Ishikawa (cell line): ENCODE data around the gene PHF19.
A peak's percentile ranks its signal among the peaks of the same experiment; 100 is the strongest.

Experiments
- CEBPB ChIP-seq: IDR thresholded peaks from 2 replicates; pipeline ENCODE4 v1.6.1; 2012
- CREB1 ChIP-seq: IDR thresholded peaks from 2 replicates; pipeline ENCODE4 v1.6.1; 2012; ENCODE audit warnings: low read depth
- EGR1 ChIP-seq: IDR thresholded peaks from 2 replicates; pipeline ENCODE4 v1.6.1; 2012
- EP300 ChIP-seq: IDR thresholded peaks from 2 replicates; pipeline ENCODE4 v1.6.1; 2012; ENCODE audit warnings: borderline replicate concordance
- FOXM1 ChIP-seq: IDR thresholded peaks from 2 replicates; pipeline ENCODE4 v1.6.1; 2012; ENCODE audit warnings: low read depth, borderline replicate concordance
- NFIC ChIP-seq: IDR thresholded peaks from 2 replicates; pipeline ENCODE4 v1.6.1; 2012
- RAD21 ChIP-seq: IDR thresholded peaks from 2 replicates; pipeline ENCODE4 v1.6.1; 2012; ENCODE audit warnings: low read depth
- TAF1 ChIP-seq: IDR thresholded peaks from 2 replicates; pipeline ENCODE4 v1.6.1; 2012; ENCODE audit warnings: low read depth, mild to moderate bottlenecking
- TCF12 ChIP-seq: IDR thresholded peaks from 2 replicates; pipeline ENCODE4 v1.6.1; 2012; ENCODE audit warnings: low read depth
- TEAD4 ChIP-seq: IDR thresholded peaks from 2 replicates; pipeline ENCODE4 v1.6.1; 2012
- YY1 ChIP-seq: IDR thresholded peaks from 2 replicates; pipeline ENCODE4 v1.6.1; 2012; ENCODE audit warnings: low read depth
- ZBTB7A ChIP-seq: IDR thresholded peaks from 2 replicates; pipeline ENCODE4 v1.6.1; 2012; ENCODE audit warnings: low read depth
- TF ChIP-seq, protein P1 (sequence below): IDR thresholded peaks from 2 replicates; pipeline ENCODE4 v1.6.1; 2012; ENCODE audit warnings: low read depth, mild to moderate bottlenecking
- TF ChIP-seq, protein P2 (sequence below): IDR thresholded peaks from 2 replicates; pipeline ENCODE4 v1.6.1; 2012
- TF ChIP-seq, protein P3 (sequence below): IDR thresholded peaks from 2 replicates; pipeline ENCODE4 v1.6.1; 2012

PHF19 gene

DNA sequence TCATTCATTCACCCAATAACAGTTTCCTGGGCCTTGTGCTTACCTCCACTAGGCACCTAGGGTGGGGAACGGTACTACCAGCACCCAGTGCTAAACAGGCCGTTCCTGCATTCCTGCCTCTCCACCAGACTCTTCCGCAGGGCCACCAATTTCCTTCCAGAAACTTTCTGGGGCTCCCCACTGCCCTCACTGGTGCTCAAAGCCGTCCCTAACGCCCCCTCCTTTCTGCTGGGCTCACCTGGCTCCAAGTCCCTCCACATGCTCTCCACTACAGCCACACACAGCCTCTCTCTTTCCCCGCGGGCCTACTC lies 1.4 kb downstream of the PHF19 start:
- TF ChIP-seq TEAD4 (no peak), FOXM1 (no peak), ZBTB7A (no peak), NFIC (no peak), TAF1 (no peak), EP300 (no peak), TCF12 (no peak), RAD21 (no peak), CEBPB (no peak), EGR1 (no peak), CREB1 (no peak), YY1 (no peak)
- TF ChIP-seq, protein P1, sequence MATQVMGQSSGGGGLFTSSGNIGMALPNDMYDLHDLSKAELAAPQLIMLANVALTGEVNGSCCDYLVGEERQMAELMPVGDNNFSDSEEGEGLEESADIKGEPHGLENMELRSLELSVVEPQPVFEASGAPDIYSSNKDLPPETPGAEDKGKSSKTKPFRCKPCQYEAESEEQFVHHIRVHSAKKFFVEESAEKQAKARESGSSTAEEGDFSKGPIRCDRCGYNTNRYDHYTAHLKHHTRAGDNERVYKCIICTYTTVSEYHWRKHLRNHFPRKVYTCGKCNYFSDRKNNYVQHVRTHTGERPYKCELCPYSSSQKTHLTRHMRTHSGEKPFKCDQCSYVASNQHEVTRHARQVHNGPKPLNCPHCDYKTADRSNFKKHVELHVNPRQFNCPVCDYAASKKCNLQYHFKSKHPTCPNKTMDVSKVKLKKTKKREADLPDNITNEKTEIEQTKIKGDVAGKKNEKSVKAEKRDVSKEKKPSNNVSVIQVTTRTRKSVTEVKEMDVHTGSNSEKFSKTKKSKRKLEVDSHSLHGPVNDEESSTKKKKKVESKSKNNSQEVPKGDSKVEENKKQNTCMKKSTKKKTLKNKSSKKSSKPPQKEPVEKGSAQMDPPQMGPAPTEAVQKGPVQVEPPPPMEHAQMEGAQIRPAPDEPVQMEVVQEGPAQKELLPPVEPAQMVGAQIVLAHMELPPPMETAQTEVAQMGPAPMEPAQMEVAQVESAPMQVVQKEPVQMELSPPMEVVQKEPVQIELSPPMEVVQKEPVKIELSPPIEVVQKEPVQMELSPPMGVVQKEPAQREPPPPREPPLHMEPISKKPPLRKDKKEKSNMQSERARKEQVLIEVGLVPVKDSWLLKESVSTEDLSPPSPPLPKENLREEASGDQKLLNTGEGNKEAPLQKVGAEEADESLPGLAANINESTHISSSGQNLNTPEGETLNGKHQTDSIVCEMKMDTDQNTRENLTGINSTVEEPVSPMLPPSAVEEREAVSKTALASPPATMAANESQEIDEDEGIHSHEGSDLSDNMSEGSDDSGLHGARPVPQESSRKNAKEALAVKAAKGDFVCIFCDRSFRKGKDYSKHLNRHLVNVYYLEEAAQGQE: no peak
- TF ChIP-seq, protein P2, sequence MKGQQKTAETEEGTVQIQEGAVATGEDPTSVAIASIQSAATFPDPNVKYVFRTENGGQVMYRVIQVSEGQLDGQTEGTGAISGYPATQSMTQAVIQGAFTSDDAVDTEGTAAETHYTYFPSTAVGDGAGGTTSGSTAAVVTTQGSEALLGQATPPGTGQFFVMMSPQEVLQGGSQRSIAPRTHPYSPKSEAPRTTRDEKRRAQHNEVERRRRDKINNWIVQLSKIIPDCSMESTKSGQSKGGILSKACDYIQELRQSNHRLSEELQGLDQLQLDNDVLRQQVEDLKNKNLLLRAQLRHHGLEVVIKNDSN: no peak
- TF ChIP-seq, protein P3, sequence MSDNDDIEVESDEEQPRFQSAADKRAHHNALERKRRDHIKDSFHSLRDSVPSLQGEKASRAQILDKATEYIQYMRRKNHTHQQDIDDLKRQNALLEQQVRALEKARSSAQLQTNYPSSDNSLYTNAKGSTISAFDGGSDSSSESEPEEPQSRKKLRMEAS: no peak

DNA sequence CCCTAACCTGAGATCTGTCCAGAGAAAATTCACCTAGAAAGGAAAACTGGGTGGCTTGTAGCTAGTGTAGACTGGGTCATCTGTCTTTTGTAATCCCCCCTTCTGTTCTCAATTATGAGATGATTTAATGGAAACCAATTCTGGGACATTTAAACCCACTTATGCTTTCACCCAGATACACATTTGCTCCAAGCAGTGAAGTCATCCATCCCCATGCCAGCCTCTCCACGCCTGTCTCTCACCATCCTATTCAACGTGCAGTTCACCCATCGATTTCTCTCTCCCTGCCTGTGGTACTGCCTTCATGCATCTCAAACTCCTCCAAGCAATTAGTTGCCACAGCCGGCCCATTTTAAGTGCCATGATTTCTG lies 1.8 kb downstream of the PHF19 start:
- TF ChIP-seq TCF12 (no peak), YY1 (no peak), CEBPB (no peak), NFIC (no peak), TAF1 (no peak), RAD21 (no peak), ZBTB7A (no peak), EP300 (no peak), CREB1 (no peak), FOXM1 (no peak)
- TF ChIP-seq, protein P2: no peak
- TF ChIP-seq, protein P3: no peak
- TF ChIP-seq, protein P1: no peak

DNA sequence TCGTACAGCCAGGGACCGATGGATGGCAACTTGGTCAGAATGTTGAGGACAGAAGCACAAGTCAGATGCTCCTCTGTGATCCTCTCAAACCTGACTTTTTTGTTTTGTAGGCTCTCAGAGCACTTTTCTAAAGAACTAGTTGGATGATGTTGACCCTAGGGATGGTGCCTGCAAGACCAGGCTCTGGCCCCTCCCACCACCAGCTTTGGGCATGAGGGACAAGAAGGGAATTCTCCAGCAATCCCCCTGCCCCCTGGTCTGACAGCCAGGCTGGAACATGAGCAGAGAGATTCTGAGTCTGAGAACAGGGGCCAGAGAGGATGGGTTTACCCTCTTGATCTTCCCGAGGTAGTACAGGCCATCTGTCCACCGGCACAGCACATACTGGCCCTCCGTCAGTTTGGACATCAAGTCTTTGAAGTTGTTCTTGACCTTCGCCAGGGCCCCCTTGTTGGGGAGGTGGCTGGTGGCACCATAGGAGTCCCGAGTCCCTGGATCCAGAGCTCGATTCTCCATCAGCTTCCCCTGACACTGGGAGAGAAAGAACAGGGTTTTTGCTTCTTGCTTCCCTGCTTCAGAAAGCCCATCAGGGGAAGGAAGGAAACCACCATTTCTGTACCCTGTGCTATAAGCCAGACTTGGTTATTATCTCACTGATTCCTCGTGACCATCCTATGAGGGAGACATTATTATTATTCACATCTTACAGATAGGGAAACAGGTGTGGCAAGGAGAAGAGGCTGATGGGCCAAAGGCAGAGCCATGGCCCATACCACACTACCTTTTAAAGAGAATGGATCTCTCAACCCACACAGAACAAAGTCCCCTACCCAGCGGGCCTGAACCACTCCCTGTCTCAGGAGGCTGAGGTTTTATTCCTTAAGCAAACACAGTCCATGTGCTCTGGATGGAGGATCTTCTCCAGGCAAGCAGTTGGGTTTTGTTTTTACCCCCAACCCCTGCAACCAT lies 2.5 kb downstream of the PHF19 start:
- TF ChIP-seq FOXM1 (no peak), TAF1 (no peak), CREB1 (no peak), NFIC (no peak), CEBPB (no peak)
- TF ChIP-seq, protein P1: no peak

DNA sequence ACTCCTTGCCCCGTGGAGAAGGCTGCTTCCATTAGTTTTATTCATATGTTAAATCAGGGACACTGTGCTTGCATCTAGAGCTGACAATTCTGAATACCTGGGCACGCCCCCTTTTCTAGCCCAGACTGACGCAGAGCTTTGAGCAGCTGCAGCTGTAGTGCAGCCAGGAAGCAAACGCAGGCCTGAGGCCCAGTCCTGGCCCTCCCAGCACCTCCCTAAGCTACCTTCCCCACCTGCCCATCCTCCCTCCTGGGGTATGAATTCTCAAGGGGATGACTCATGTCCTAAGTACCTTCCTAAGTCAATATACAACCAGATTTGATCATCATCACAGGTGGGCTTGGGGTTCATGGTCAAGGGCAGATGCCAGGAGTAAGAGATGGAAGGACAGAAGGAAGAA lies 3.5 kb downstream of the PHF19 start:
- TF ChIP-seq, protein P3: no peak
- TF ChIP-seq FOXM1 (no peak), RAD21 (no peak), TCF12 (0 out of 2 replicates have a peak, but pooled peaks have one; percentile 35), ZBTB7A (no peak), CREB1 (no peak), YY1 (no peak), EGR1 (no peak), EP300 (peak; percentile 40; the same call in 1 of the 2 replicates), TEAD4 (peak; percentile 58; the same call in 1 of the 2 replicates), TAF1 (no peak), NFIC (no peak), CEBPB (no peak)
- TF ChIP-seq, protein P2: no peak
- TF ChIP-seq, protein P1: no peak
